Esophagus squamous epithelium (tissue), 5 donors: ENCODE measurements around the gene MFAP4. TPM values are rescaled to one million over a fixed set of nuclear protein-coding genes. Genes with fewer than 3 reads are reported as not detected.

ENCODE experiments used
- DNase-seq: peaks from one replicate; lab custom pipeline; 2025; lab: John Stamatoyannopoulos, UW
- H3K27ac ChIP-seq, 4 donors: fragments of 200-600 bp; sonication (generic); one replicate each; pipeline ENCODE4 v1.5.1; 2016 to 2019; ENCODE audit warnings: mild to moderate bottlenecking in 1 of 4
- H3K27me3 ChIP-seq, 4 donors: fragments of 200-600 bp; sonication (generic); 1 replicate in 3 of 4; 2 replicates in 1 of 4; pipeline versions ENCODE4 v1.5.1 to v1.6.0; 2017 to 2021; ENCODE audit warnings: antibody characterized with exemption in 1 of 4
- H3K36me3 ChIP-seq, 3 donors: fragments of 200-600 bp; sonication (generic); one replicate each; pipeline ENCODE4 v1.5.1; 2016 to 2019
- H3K4me1 ChIP-seq, 3 donors: fragments of 200-600 bp; sonication (generic); one replicate each; pipeline ENCODE4 v1.5.1; 2017 to 2019
- H3K4me3 ChIP-seq, 4 donors: fragments of 200-600 bp; sonication (generic); 1 replicate in 3 of 4; 2 replicates in 1 of 4; pipeline ENCODE4 v1.5.1; 2016 to 2019; ENCODE audit warnings: mild to moderate bottlenecking in 2 of 4, moderate library complexity in 1 of 4
- H3K9me3 ChIP-seq, 3 donors: fragments of 200-600 bp; sonication (generic); one replicate each; pipeline ENCODE4 v1.5.1; 2016 to 2019
- POLR2A ChIP-seq, 4 donors: fragments of 450-650 bp; IDR thresholded peaks; one replicate each; pipeline ENCODE4 v1.6.1; 2017; ENCODE audit warnings: antibody characterized with exemption in 4 of 4, mild to moderate bottlenecking in 4 of 4, moderate library complexity in 3 of 4
- WGBS, 2 donors: methylation state at CpG; one replicate each; pipeline ENCODE4 v1.1.5; 2018; 5-methylcytosine and 5-hydroxymethylcytosine counted together
- intact Hi-C: fragments of 100-400 bp; cut with DNase I; formaldehyde crosslinking; loops from one replicate; pipeline ENCODE4 v1.15.0; 2022
- total RNA-seq, 4 donors: library from RNA; depleted of rRNA; stranded (reverse); fragments of >200 nt; gene quantifications; one replicate each; pipeline ENCODE4 v1.1.0, GENCODE V29; 2016
- TF ChIP-seq, protein P1 (sequence below), 6 experiments: fragments of 450-650 bp in 4 of 6; fragments of 200-600 bp in 2 of 6; sonication (generic) in 2 of 6; IDR thresholded peaks; one replicate each; pipeline ENCODE4 v1.5.1; 2016 to 2019; ENCODE audit warnings: antibody characterized with exemption in 6 of 6, mild to moderate bottlenecking in 4 of 6, moderate library complexity in 4 of 6
- donor health status: DM: yes; HTN: yes; CAD: no.

Gene MFAP4
- total RNA-seq, 4 donors from 2014 or later: 4.3 to 365 (median 21.6) TPM

DNA sequence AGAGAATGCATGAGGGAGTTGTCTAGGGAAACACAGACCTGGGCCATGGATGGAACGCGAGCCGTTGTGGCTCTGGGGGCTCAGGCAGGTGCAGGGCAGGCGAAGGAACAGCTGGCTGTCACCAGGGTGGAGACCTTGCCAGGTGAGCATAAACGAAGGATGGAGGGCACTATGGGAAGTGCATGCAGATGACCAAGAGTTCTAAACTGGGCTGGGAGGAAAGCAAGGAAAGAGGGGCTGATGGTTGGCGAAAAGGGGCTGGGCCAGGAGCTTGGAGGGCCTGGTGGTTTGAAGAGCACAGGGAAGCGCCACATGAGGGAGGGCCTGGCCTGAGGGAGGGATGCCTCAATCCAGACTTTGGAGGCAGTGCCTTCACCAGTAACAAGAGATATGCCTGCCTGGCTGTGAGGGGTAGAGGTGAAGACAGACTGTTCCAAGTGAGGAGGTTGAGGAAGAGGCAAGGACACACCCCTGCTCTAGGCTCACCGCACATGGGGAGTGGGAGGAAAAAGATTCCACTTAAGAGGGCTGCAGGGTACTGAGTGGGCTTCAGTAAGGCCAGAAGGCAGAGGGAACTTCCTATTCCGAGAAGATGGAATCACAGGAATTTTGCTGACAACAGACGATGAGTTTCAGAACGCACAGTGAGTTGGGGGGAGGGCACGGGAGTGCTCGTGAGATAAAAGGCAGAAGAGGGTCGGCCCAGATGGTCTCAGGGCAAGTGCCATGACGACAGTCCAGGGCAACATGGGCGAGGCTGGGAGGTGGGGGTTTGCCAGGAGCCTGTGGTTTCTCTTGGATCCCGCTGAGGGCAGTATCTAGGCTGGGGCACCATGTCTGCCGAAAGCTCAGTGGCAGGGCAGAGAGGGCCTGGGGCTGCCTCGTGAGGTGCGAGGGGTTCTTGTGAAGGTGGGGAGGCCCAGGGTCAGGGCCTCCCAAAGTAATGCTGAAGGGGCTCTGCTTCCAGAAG, 45.1 kb downstream of the MFAP4 start:
- H3K27me3 ChIP-seq: no peaks in the 10 kb centered on the region
- peaks cover 13 to 72% (median 28%) of the 10 kb centered on the region in 3 donors for H3K4me1 ChIP-seq
- DNase-seq: no peak
- intact Hi-C loops: no loop called here
- H3K27ac ChIP-seq: peak overlapping the region in 3 of 4 donors; percentile 10 to 33 (median 29)
- peaks cover 0 to 8% (median 0%) of the 10 kb centered on the region in 3 donors for H3K36me3 ChIP-seq
- TF ChIP-seq, protein P1, sequence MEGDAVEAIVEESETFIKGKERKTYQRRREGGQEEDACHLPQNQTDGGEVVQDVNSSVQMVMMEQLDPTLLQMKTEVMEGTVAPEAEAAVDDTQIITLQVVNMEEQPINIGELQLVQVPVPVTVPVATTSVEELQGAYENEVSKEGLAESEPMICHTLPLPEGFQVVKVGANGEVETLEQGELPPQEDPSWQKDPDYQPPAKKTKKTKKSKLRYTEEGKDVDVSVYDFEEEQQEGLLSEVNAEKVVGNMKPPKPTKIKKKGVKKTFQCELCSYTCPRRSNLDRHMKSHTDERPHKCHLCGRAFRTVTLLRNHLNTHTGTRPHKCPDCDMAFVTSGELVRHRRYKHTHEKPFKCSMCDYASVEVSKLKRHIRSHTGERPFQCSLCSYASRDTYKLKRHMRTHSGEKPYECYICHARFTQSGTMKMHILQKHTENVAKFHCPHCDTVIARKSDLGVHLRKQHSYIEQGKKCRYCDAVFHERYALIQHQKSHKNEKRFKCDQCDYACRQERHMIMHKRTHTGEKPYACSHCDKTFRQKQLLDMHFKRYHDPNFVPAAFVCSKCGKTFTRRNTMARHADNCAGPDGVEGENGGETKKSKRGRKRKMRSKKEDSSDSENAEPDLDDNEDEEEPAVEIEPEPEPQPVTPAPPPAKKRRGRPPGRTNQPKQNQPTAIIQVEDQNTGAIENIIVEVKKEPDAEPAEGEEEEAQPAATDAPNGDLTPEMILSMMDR (IDR thresholded peaks at IDR 0.05): no peak
- no peak for TF ChIP-seq POLR2A (IDR thresholded peaks at IDR 0.05)
- no peak overlapping the region for H3K4me3 ChIP-seq
- no peaks in the 10 kb centered on the region for H3K9me3 ChIP-seq
- 61 to 69% methylated on average over 17 to 20 of the region's 20 CpGs for WGBS, 2 donors

DNA sequence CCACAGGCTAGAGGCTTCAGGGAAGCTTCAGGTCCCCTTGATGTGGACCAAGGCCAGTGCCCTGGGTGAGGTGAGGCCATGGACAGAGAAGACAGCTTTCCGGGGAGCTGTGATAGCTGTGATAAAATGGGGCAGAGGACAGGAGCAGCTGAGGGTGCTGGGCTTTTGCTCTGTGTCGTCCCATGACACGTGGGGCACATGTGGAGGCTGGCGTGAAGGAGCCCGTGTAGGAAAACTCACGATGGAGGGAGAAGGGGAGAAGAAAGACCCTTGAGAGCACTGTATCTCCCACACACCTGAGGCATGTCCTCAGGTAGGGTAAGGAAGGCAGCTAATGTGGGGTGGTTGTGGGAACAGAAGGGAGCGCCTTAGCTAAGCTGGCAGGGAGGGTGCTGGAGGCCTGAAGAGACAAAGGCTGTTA, 45.8 kb downstream of the MFAP4 start:
- TF ChIP-seq, protein P1 (IDR thresholded peaks at IDR 0.05): no peak
- no peak for TF ChIP-seq POLR2A (IDR thresholded peaks at IDR 0.05)
- H3K4me3 ChIP-seq: no peak overlapping the region
- H3K36me3 ChIP-seq: peaks cover 0 to 15% (median 0%) of the 10 kb centered on the region in 3 donors
- H3K4me1 ChIP-seq: peaks cover 6 to 68% (median 21%) of the 10 kb centered on the region in 3 donors
- 49 to 77% methylated on average over 7 of the region's 7 CpGs for WGBS, 2 donors
- intact Hi-C loops: no loop called here
- H3K27ac ChIP-seq: no peak overlapping the region
- no peaks in the 10 kb centered on the region for H3K9me3 ChIP-seq
- no peaks in the 10 kb centered on the region for H3K27me3 ChIP-seq
- no peak for DNase-seq

DNA sequence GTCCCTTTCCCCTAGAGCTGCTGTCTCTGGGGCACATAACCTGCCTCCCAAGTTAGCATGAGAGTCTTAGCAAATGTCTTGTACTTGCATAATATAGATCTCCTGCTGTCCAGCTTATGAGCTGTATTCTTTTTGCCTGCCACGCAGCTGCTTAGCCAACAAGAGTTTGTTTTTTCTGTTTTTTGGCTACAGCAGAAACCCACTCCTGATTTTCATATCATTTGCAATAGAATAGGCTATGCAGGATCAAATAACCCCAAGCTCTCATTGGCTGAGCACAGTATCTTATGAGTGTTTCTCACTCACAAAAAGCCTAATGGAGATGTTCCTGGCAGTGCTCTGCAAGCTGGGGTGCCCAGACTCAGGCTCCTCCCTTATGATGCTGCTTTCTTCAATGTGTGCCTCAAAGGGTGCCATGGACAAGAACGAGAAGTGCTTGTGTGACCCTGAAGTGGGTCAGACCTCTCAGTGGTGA, 47.6 kb downstream of the MFAP4 start:
- Histone ChIP-seq H3K9me3 (no peaks in the 10 kb centered on the region), H3K27ac (no peak overlapping the region), H3K27me3 (no peaks in the 10 kb centered on the region), H3K4me1 (peaks cover 0 to 50% (median 13%) of the 10 kb centered on the region in 3 donors), H3K4me3 (no peak overlapping the region), H3K36me3 (peaks cover 0 to 32% (median 0%) of the 10 kb centered on the region in 3 donors)
- intact Hi-C loops: no loop called here
- WGBS, 2 donors: 60 to 86% methylated on average over 2 of the region's 2 CpGs
- no peak for DNase-seq
- no peak for TF ChIP-seq POLR2A (IDR thresholded peaks at IDR 0.05)
- TF ChIP-seq, protein P1 (IDR thresholded peaks at IDR 0.05): no peak

DNA sequence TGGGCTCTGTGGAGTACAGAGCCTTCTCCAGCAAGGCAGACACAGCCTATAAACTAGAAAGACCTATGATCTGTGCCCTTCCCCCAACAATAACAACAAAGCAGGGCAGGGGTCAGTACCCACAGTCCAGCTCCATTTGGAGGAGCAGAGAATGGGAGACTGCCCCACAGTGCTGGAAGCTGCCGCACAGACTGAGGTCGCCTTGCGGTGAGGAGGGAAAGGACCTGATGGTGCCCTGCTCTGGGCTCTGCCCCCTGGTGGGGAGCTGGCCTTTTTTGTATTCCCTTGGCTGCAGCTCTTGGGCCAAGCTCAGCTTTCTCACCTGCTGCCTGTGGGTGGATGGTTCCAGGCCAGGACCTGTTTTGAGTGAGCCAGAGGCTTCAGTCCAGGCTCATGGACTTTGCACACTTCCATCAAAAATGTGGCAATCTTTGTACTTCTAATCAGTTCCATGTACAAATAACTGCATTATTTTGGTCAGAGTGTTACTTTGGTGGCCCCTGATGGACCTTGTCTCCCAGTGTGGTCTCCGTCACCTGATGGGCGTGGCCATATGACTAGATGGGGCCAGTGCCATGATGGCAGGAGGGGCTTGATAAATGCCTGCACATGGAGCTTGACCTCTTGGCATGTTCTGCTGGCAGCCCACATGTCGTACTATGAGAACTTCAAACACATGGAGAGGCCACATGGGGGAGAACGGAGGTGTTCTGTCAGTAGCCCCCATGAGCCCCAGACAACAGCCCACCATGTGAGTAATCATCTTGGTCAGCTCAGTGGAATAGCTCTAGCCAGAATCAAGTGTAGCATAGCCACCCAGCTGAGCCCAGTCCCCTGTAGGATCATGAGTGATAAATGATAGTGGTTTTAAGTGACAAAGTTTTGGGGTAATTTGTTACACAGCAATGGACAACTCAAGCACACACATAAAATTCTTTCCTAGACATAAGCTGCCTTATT, 48.7 kb downstream of the MFAP4 start:
- DNase-seq: no peak
- no peak for TF ChIP-seq POLR2A (IDR thresholded peaks at IDR 0.05)
- TF ChIP-seq, protein P1 (IDR thresholded peaks at IDR 0.05): peak in 4 of 6 experiments; percentile 59 to 73 (median 60)

More for the DNA sequence above, 48.7 kb downstream of the MFAP4 start:
- H3K36me3 ChIP-seq: peaks cover 6 to 43% (median 10%) of the 10 kb centered on the region in 3 donors
- peak overlapping the region in 1 of 4 donors; percentile 7 for H3K27ac ChIP-seq
- peaks cover 0 to 40% (median 13%) of the 10 kb centered on the region in 3 donors for H3K4me1 ChIP-seq
- H3K4me3 ChIP-seq: no peak overlapping the region
- H3K27me3 ChIP-seq: no peaks in the 10 kb centered on the region
- 66 to 93% methylated on average over 3 to 6 of the region's 7 CpGs for WGBS, 2 donors
- intact Hi-C loops: no loop called here
- no peaks in the 10 kb centered on the region for H3K9me3 ChIP-seq
